Gastrocnemius medialis (tissue), 4 donors: ENCODE results near the gene MEIS2. TPM values are rescaled to one million over a fixed set of nuclear protein-coding genes. Genes with fewer than 3 reads are reported as not detected.

Experiments used
- ATAC-seq, 2 donors: fragments of 150-250 bp; one replicate each; pipeline ENCODE4 v1.9.1; 2016
- DNase-seq, 2 donors: peaks; one replicate each; pipeline ENCODE4 v3.0.0-alpha.2; 2019
- H3K27ac ChIP-seq, 4 donors: fragments of 200-600 bp; sonication (generic); 1 replicate in 1 of 4; 2 replicates in 3 of 4; pipeline ENCODE4 v1.5.1; 2016 to 2018; ENCODE audit warnings: mild to moderate bottlenecking in 2 of 4, moderate library complexity in 1 of 4
- H3K27me3 ChIP-seq, 3 donors: fragments of 200-600 bp; sonication (generic) in 2 of 3; 1 replicate in 1 of 3; 2 replicates in 2 of 3; pipeline versions ENCODE4 v1.5.1 to v1.6.0; 2016 to 2019; ENCODE audit warnings: mild to moderate bottlenecking in 1 of 3, moderate library complexity in 1 of 3
- H3K36me3 ChIP-seq, 2 donors: fragments of 200-600 bp; sonication (generic) in 1 of 2; one replicate each; pipeline ENCODE4 v1.5.1; 2017 to 2018
- H3K4me1 ChIP-seq, 2 donors: fragments of 200-600 bp; sonication (generic) in 1 of 2; one replicate each; pipeline ENCODE4 v1.5.1; 2016 to 2017; ENCODE audit warnings: mild to moderate bottlenecking in 2 of 2
- H3K4me3 ChIP-seq, 4 donors: fragments of 200-600 bp; sonication (generic) in 3 of 4; 1 replicate in 1 of 4; 2 replicates in 3 of 4; pipeline ENCODE4 v1.5.1; 2016 to 2019; ENCODE audit warnings: mild to moderate bottlenecking in 2 of 4
- H3K9me3 ChIP-seq, 3 donors: fragments of 200-600 bp; sonication (generic) in 2 of 3; 1 replicate in 1 of 3; 2 replicates in 2 of 3; pipeline ENCODE4 v1.5.1; 2016 to 2019
- CTCF ChIP-seq, 5 experiments: fragments of 450-650 bp in 3 of 5; fragments of 200-600 bp in 2 of 5; sonication (generic) in 2 of 5; IDR thresholded peaks in 4 of 5; conservative IDR thresholded peaks in 1 of 5; 1 replicate in 4 of 5; 2 replicates in 1 of 5; pipeline ENCODE4 v1.5.1; 2016 to 2019; ENCODE audit warnings: antibody characterized with exemption in 5 of 5, mild to moderate bottlenecking in 3 of 5, moderate library complexity in 3 of 5
- POLR2A ChIP-seq, 2 donors: fragments of 450-650 bp; IDR thresholded peaks; one replicate each; pipeline ENCODE4 v1.6.1; 2017; ENCODE audit warnings: antibody characterized with exemption in 2 of 2, mild to moderate bottlenecking in 2 of 2, moderate library complexity in 2 of 2
- in situ Hi-C, 4 donors: fragments of 200-750 bp; cut with MboI; loops; one replicate each; pipeline versions ENCODE4 v1.15.0 to v1.8.0; 2017; ENCODE audit warnings: low sequenced_read_pairs in 4 of 4
- intact Hi-C: fragments of 100-400 bp; cut with DNase I; formaldehyde crosslinking; loops from one replicate; pipeline ENCODE4 v1.15.1; 2023; ENCODE audit warnings: low total_unique reads
- total RNA-seq, 4 donors: library from RNA; depleted of rRNA; stranded (reverse); fragments of >200 nt; gene quantifications; one replicate each; pipeline versions ENCODE4 v1.1.0 to v1.2.3, GENCODE V29; 2016

MEIS2 gene
- total RNA-seq, 4 donors from 2014 or later, result 0.31 to 1.8 (median 0.40) TPM; not detected in 1

GRCh38 chr15:37132826-37133417, 32.6 kb upstream of the MEIS2 start:
- in situ Hi-C loops, result no loop called here
- DNase-seq, result no peak
- no peaks in the 10 kb centered on the region for H3K36me3 ChIP-seq
- ATAC-seq, result no peak
- H3K27me3 ChIP-seq, result peaks cover 0 to 12% (median 0%) of the 10 kb centered on the region in 3 donors
- no peaks in the 10 kb centered on the region for H3K4me1 ChIP-seq
- no peak overlapping the region for H3K4me3 ChIP-seq
- H3K9me3 ChIP-seq, result no peaks in the 10 kb centered on the region
- intact Hi-C loops, result loop anchor here (10.0 kb wide), 1 partner anchor 248 kb away; no protein-coding TSS in a partner anchor
- TF ChIP-seq POLR2A (IDR thresholded peaks at IDR 0.05) (no peak), CTCF (IDR thresholded peaks at IDR 0.05 in 4 of 5, conservative IDR thresholded peaks at IDR 0.05 in 1 of 5) (no peak)
- no peak overlapping the region for H3K27ac ChIP-seq

GRCh38 chr15:37131621-37132020, 31.3 kb upstream of the MEIS2 start:
- TF ChIP-seq POLR2A (IDR thresholded peaks at IDR 0.05), result no peak
- no peak for TF ChIP-seq CTCF (IDR thresholded peaks at IDR 0.05 in 4 of 5, conservative IDR thresholded peaks at IDR 0.05 in 1 of 5)
- no peaks in the 10 kb centered on the region for H3K4me1 ChIP-seq
- no peaks in the 10 kb centered on the region for H3K36me3 ChIP-seq
- H3K27ac ChIP-seq, result no peak overlapping the region
- H3K4me3 ChIP-seq, result no peak overlapping the region
- DNase-seq, result no peak
- peaks cover 0 to 15% (median 0%) of the 10 kb centered on the region in 3 donors for H3K27me3 ChIP-seq
- in situ Hi-C loops (no loop called here), intact Hi-C loops (loop anchor here (10.0 kb wide), 1 partner anchor 247 kb away; no protein-coding TSS in a partner anchor)
- ATAC-seq, result no peak
- H3K9me3 ChIP-seq, result no peaks in the 10 kb centered on the region

- ATAC-seq (no peak), DNase-seq (no peak)
- peaks cover 0 to 15% (median 0%) of the 10 kb centered on the region in 3 donors for H3K27me3 ChIP-seq
- in situ Hi-C loops, result no loop called here
- intact Hi-C loops, result loop anchor here (10.0 kb wide), 1 partner anchor 246 kb away; no protein-coding TSS in a partner anchor
- H3K4me1 ChIP-seq, result no peaks in the 10 kb centered on the region
- TF ChIP-seq POLR2A (IDR thresholded peaks at IDR 0.05) (no peak), CTCF (IDR thresholded peaks at IDR 0.05 in 4 of 5, conservative IDR thresholded peaks at IDR 0.05 in 1 of 5) (no peak)
- H3K36me3 ChIP-seq, result no peaks in the 10 kb centered on the region
- no peak overlapping the region for H3K4me3 ChIP-seq
- no peaks in the 10 kb centered on the region for H3K9me3 ChIP-seq
- no peak overlapping the region for H3K27ac ChIP-seq
These were observed 30.0 kb upstream of the MEIS2 start for GRCh38 chr15:37130356-37130755.

GRCh38 chr15:37125143-37125542, 24.8 kb upstream of the MEIS2 start:
- H3K36me3 ChIP-seq, result no peaks in the 10 kb centered on the region
- no peak for TF ChIP-seq CTCF (IDR thresholded peaks at IDR 0.05 in 4 of 5, conservative IDR thresholded peaks at IDR 0.05 in 1 of 5)
- no peak for TF ChIP-seq POLR2A (IDR thresholded peaks at IDR 0.05)
- no peak overlapping the region for H3K27ac ChIP-seq
- H3K4me1 ChIP-seq, result no peaks in the 10 kb centered on the region
- in situ Hi-C loops (no loop called here), intact Hi-C loops (no loop called here)
- ATAC-seq, result no peak
- H3K9me3 ChIP-seq, result no peaks in the 10 kb centered on the region
- no peak overlapping the region for H3K4me3 ChIP-seq
- peaks cover 0 to 21% (median 5%) of the 10 kb centered on the region in 3 donors for H3K27me3 ChIP-seq
- DNase-seq, result no peak
